HFF-Myc (cell line): ENCODE measurements around the gene SCP2.

Experiments used
- DNase-seq: peaks from one replicate; pipeline ENCODE4 v3.0.0-alpha.2; 2011; ENCODE audit warnings: low read depth; ENCODE audit errors: extremely low read depth
- H3K4me3 ChIP-seq: replicated peaks from 2 replicates; pipeline ENCODE4 v1.5.1; 2011; ENCODE audit warnings: low read depth, mild to moderate bottlenecking, control low read depth, low read length
- TF ChIP-seq, protein P1 (sequence below): IDR thresholded peaks from 2 replicates; pipeline ENCODE4 v1.5.1; 2012; ENCODE audit warnings: mild to moderate bottlenecking, low read depth, low read length, control low read depth; ENCODE audit errors: missing control alignments

The SCP2 gene

GRCh38 chr1:52916241-52916975 is 10.7 kb upstream of the SCP2 start:
- H3K4me3 ChIP-seq: no peak overlapping the region
- TF ChIP-seq, protein P1, sequence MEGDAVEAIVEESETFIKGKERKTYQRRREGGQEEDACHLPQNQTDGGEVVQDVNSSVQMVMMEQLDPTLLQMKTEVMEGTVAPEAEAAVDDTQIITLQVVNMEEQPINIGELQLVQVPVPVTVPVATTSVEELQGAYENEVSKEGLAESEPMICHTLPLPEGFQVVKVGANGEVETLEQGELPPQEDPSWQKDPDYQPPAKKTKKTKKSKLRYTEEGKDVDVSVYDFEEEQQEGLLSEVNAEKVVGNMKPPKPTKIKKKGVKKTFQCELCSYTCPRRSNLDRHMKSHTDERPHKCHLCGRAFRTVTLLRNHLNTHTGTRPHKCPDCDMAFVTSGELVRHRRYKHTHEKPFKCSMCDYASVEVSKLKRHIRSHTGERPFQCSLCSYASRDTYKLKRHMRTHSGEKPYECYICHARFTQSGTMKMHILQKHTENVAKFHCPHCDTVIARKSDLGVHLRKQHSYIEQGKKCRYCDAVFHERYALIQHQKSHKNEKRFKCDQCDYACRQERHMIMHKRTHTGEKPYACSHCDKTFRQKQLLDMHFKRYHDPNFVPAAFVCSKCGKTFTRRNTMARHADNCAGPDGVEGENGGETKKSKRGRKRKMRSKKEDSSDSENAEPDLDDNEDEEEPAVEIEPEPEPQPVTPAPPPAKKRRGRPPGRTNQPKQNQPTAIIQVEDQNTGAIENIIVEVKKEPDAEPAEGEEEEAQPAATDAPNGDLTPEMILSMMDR: no peak
- no peak for DNase-seq

- no peak overlapping the region for H3K4me3 ChIP-seq
- no peak for DNase-seq
- TF ChIP-seq, protein P1: no peak
Observed at GRCh38 chr1:52917156-52917555, 9.9 kb upstream of the SCP2 start.

GRCh38 chr1:52917581-52917980 is 9.5 kb upstream of the SCP2 start:
- TF ChIP-seq, protein P1: no peak
- no peak overlapping the region for H3K4me3 ChIP-seq
- no peak for DNase-seq

GRCh38 chr1:52918201-52918600 is 8.9 kb upstream of the SCP2 start:
- no peak overlapping the region for H3K4me3 ChIP-seq
- TF ChIP-seq, protein P1: no peak
- DNase-seq: no peak

- no peak overlapping the region for H3K4me3 ChIP-seq
- TF ChIP-seq, protein P1: no peak
- DNase-seq: no peak
Observed at GRCh38 chr1:52919051-52919722, 7.9 kb upstream of the SCP2 start.

DNA sequence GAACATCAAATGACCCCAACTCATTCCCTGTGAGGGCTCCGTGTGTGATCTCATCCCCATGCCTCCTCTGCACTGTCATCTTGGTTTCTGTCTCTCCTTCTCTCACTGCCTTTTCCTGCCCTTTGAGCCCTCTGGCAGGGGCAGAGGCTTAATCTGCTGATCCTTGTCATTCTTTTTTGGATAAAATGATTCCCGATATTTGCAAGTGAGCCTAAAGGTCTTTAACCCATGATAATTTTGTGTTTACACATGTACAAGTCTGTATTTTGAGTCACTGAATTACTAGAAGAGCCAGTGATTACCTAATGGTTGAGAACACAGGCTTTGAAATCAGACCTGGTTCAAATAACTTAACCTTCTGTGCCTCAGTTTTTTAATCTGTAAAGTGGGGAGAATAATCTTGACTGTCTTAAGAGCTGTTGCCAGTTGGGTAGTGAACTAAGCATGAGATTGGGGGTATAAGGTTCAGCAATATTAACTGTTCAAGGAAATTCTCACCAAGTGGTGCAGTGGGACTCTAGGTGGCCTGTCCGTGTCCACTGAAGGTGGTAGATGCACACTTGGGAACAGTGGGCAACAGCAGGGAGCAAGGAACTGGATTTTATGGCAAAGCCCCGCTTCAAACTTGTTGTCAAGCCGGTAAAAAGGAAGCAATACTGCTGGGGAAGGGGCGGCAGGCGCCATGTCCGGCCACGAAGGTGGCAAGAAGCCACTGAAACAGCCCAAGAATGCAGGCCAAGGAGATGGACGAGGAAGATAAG is 7.2 kb upstream of the SCP2 start:
- TF ChIP-seq, protein P1: no peak
- H3K4me3 ChIP-seq: no peak overlapping the region
- no peak for DNase-seq
